Endothelial cell of umbilical vein (primary cell): ENCODE data around the gene ATP2B2. TPM values are rescaled to one million over a fixed set of nuclear protein-coding genes. Genes with fewer than 3 reads are reported as not detected.

Source experiments
- BruUV-seq: library from RNA; stranded (reverse); fragments of 400-500 nt; replicated peaks from 2 replicates; lab custom pipeline; 2021; lab: Mats Ljungman, UMichigan
- CTCF ChIA-PET: fragments of 300-600, 350-600 bp; sonication (Branson Sonifier 250); formaldehyde crosslinking; loops from one replicate; lab custom pipeline; 2021; ENCODE audit warnings: antibody characterized with exemption, inconsistent platforms; lab: Charles Lee
- POLR2A ChIA-PET: fragments of 300-600, 350-600 bp; sonication (Branson Sonifier 250); formaldehyde crosslinking; loops from one replicate; lab custom pipeline; 2021; ENCODE audit warnings: antibody characterized with exemption, inconsistent platforms; lab: Charles Lee
- DNase-seq: peaks from one replicate; pipeline ENCODE4 v3.0.0-alpha.2; 2011; ENCODE audit warnings: low read depth, low spot score
- FAIRE-seq: peaks from 2 replicates; lab custom pipeline; 2011; peaks lifted over from hg19 to GRCh38; lab: Jason Lieb, UNC
- H2AFZ ChIP-seq: 2 replicates; pipeline ENCODE4 v1.6.0; 2012; ENCODE audit warnings: low read depth, low read length, control low read depth, inconsistent platforms
- H3K27ac ChIP-seq: 2 replicates; pipeline ENCODE4 v1.5.1; 2011; ENCODE audit warnings: low read depth, mild to moderate bottlenecking, control low read depth, low read length, moderate library complexity; ENCODE audit not compliant: insufficient read depth
- H3K27me3 ChIP-seq, 2 experiments: 2 replicates each; pipeline versions ENCODE4 v1.6.0 to v1.6.1; 2011; ENCODE audit warnings: low read length in 2 of 2, mixed read lengths in 1 of 2; ENCODE audit not compliant: control insufficient read depth in 2 of 2, insufficient read depth in 2 of 2
- H3K36me3 ChIP-seq, 2 experiments: 2 replicates in 1 of 2; 3 replicates in 1 of 2; pipeline ENCODE4 v1.5.1; 2011; ENCODE audit warnings: low read length in 2 of 2, mild to moderate bottlenecking in 1 of 2, moderate library complexity in 1 of 2; ENCODE audit not compliant: control insufficient read depth in 2 of 2, insufficient read depth in 2 of 2; ENCODE audit errors: extremely low read depth in 1 of 2
- H3K4me1 ChIP-seq: 3 replicates; pipeline ENCODE4 v1.5.1; 2011; ENCODE audit warnings: mild to moderate bottlenecking, low read length; ENCODE audit not compliant: control insufficient read depth, insufficient read depth; ENCODE audit errors: extremely low read depth
- H3K4me2 ChIP-seq: 2 replicates; pipeline ENCODE4 v1.6.1; 2011; ENCODE audit warnings: low read length, control low read depth, mixed read lengths; ENCODE audit not compliant: insufficient read depth
- H3K4me3 ChIP-seq, 3 experiments: fragments of 200-600 bp in 1 of 3; sonication (generic), shearing (Covaris generic) in 1 of 3; replicated peaks in 1 of 3; 2 replicates each; pipeline ENCODE4 v1.5.1; 2011 to 2016; ENCODE audit warnings: control low read depth in 3 of 3, low read length in 3 of 3, mild to moderate bottlenecking in 2 of 3, inconsistent platforms in 1 of 3, low read depth in 1 of 3, moderate library complexity in 1 of 3; ENCODE audit not compliant: insufficient read depth in 1 of 3
- H3K79me2 ChIP-seq: 2 replicates; pipeline ENCODE4 v1.6.0; 2012; ENCODE audit warnings: low read length, inconsistent platforms; ENCODE audit not compliant: control insufficient read depth, insufficient read depth
- H3K9ac ChIP-seq: replicated peaks from 2 replicates; pipeline ENCODE3; 2011; ENCODE audit warnings: low read length, control low read depth; ENCODE audit not compliant: insufficient read depth; ENCODE audit errors: extremely low read depth
- H3K9me1 ChIP-seq: replicated peaks from 3 replicates; pipeline ENCODE4 v1.6.0; 2011; ENCODE audit warnings: mild to moderate bottlenecking, low read length; ENCODE audit not compliant: control insufficient read depth, insufficient read depth; ENCODE audit errors: extremely low read depth
- H3K9me3 ChIP-seq: replicated peaks from 2 replicates; pipeline ENCODE4 v1.5.1; 2012; ENCODE audit warnings: low read length, inconsistent platforms; ENCODE audit not compliant: control insufficient read depth, insufficient read depth
- H4K20me1 ChIP-seq: replicated peaks from 2 replicates; pipeline ENCODE3; 2011; ENCODE audit warnings: mild to moderate bottlenecking, low read length; ENCODE audit not compliant: control insufficient read depth, insufficient read depth; ENCODE audit errors: extremely low read depth
- CTCF ChIP-seq, 2 donors: IDR thresholded peaks; 1 replicate in 1 of 2; 2 replicates in 1 of 2; pipeline ENCODE4 v1.5.1; 2011; ENCODE audit warnings: low read length in 2 of 2, mild to moderate bottlenecking in 2 of 2, moderate library complexity in 2 of 2, control low read depth in 1 of 2, inconsistent platforms in 1 of 2, low read depth in 1 of 2; ENCODE audit not compliant: insufficient read depth in 1 of 2; ENCODE audit errors: extremely low read depth in 1 of 2
- EZH2 ChIP-seq: IDR thresholded peaks from 2 replicates; pipeline ENCODE4 v1.6.1; 2012; ENCODE audit warnings: borderline replicate concordance, low read depth, mild to moderate bottlenecking, moderate library complexity, low read length, inconsistent platforms; ENCODE audit not compliant: severe bottlenecking
- FOS ChIP-seq: IDR thresholded peaks from 2 replicates; pipeline ENCODE4 v1.6.1; 2011; ENCODE audit warnings: mild to moderate bottlenecking, low read length, moderate library complexity, borderline replicate concordance; ENCODE audit not compliant: insufficient read depth
- GATA2 ChIP-seq: IDR thresholded peaks from 2 replicates; pipeline ENCODE4 v1.7.0; 2011; ENCODE audit warnings: low read depth, mild to moderate bottlenecking, moderate library complexity, mixed read lengths, low read length; ENCODE audit not compliant: insufficient read length, insufficient read depth
- JUN ChIP-seq: IDR thresholded peaks from 2 replicates; pipeline ENCODE4 v1.6.1; 2011; ENCODE audit warnings: borderline replicate concordance, low read depth; ENCODE audit not compliant: insufficient read length, insufficient read depth
- MAX ChIP-seq: IDR thresholded peaks from 2 replicates; pipeline ENCODE4 v1.6.1; 2011; ENCODE audit not compliant: insufficient read depth, insufficient read length
- MYC ChIP-seq: IDR thresholded peaks from one replicate; pipeline ENCODE4 v1.6.1; 2011; ENCODE audit warnings: mild to moderate bottlenecking, low read depth, low read length
- POLR2A ChIP-seq: IDR thresholded peaks from 2 replicates; pipeline ENCODE4 v1.6.1; 2012; ENCODE audit warnings: low read depth, mild to moderate bottlenecking, control low read depth, low read length
- POLR2AphosphoS5 ChIP-seq: IDR thresholded peaks from 2 replicates; pipeline ENCODE4 v1.6.1; 2012; ENCODE audit warnings: low read depth, mild to moderate bottlenecking, control low read depth, low read length, moderate library complexity; ENCODE audit not compliant: insufficient read depth
- dilution Hi-C: fragments of 300-500 bp; cut with MboI; formaldehyde crosslinking; loops from one replicate; pipeline ENCODE4 v1.15.0; 2019; ENCODE audit warnings: low sequenced_read_pairs; ENCODE audit not compliant: extremely low pct_ligation_motif_present
- intact Hi-C: fragments of 100-400 bp; cut with micrococcal nuclease; formaldehyde crosslinking; loops from one replicate; pipeline ENCODE4 v1.10.0; 2022
- polyA plus RNA-seq, 4 experiments: library from polyadenylated mRNA; depleted of rRNA in 3 of 4; stranded (reverse) in 3 of 4; unstranded in 1 of 4; fragments of >200 nt; gene quantifications; 2 replicates each; pipeline versions ENCODE4 v1.2.1 to v1.2.3, GENCODE V29; 2011 to 2012; ENCODE audit warnings: missing spikeins in 1 of 4
- total RNA-seq: library from RNA; stranded (reverse); gene quantifications from 2 replicates; pipeline ENCODE4 v1.2.3, GENCODE V29; 2021

Gene ATP2B2
- total and polyA plus RNA-seq, 2 donors (not counting 3 experiments of a cell fraction or from before 2014, with no cell fraction given), result not detected

- TF ChIP-seq GATA2 (no peak), POLR2A (no peak), FOS (peak; percentile 76)
- Histone ChIP-seq H3K36me3 (no peaks in the 10 kb centered on the region), H3K9me1 (no peaks in the 10 kb centered on the region), H3K27me3 (no peaks in the 10 kb centered on the region), H3K9ac (no peak overlapping the region), H4K20me1 (no peaks in the 10 kb centered on the region), H3K4me1 (no peaks in the 10 kb centered on the region), H3K27ac (no peak overlapping the region), H2AFZ (no peak overlapping the region), H3K4me3 (no peak overlapping the region), H3K4me2 (no peak overlapping the region), H3K79me2 (no peaks in the 10 kb centered on the region), H3K9me3 (no peaks in the 10 kb centered on the region)
- intact Hi-C loops, result loop anchor here (2.0 kb wide), 1 partner anchor 38 kb away; no protein-coding TSS in a partner anchor
- ChIA-PET CTCF (interaction anchor here (0.7 to 2.3 kb wide), 12 partner anchors 8 to 693 kb away, joined by 3 to 13 read pairs (median 4); no protein-coding TSS in a partner anchor), POLR2A (no interaction called here)
- dilution Hi-C loops, result no loop called here
- no TSS peak for BruUV-seq
- FAIRE-seq (peak; percentile 89), DNase-seq (peak; percentile 63)
Observed at GRCh38 chr3:10366651-10367101, 138.7 kb downstream of the ATP2B2 start.

- H3K9ac ChIP-seq, result no peak overlapping the region
- no peak overlapping the region for H3K4me2 ChIP-seq
- H3K9me3 ChIP-seq, result no peaks in the 10 kb centered on the region
- BruUV-seq, result no TSS peak
- ChIA-PET POLR2A (no interaction called here), CTCF (interaction anchor here (1.2 to 2.3 kb wide), 4 partner anchors 8 to 694 kb away, joined by 3 to 13 read pairs (median 6); no protein-coding TSS in a partner anchor)
- H3K27ac ChIP-seq, result no peak overlapping the region
- FAIRE-seq (no peak), DNase-seq (no peak)
- no peaks in the 10 kb centered on the region for H4K20me1 ChIP-seq
- H2AFZ ChIP-seq, result no peak overlapping the region
- no peaks in the 10 kb centered on the region for H3K79me2 ChIP-seq
- H3K4me1 ChIP-seq, result no peaks in the 10 kb centered on the region
- no peaks in the 10 kb centered on the region for H3K27me3 ChIP-seq
- dilution Hi-C loops (no loop called here), intact Hi-C loops (loop anchor here (2.0 kb wide), 1 partner anchor 39 kb away; no protein-coding TSS in a partner anchor)
- TF ChIP-seq POLR2A (no peak), MAX (no peak), EZH2 (no peak), POLR2AphosphoS5 (no peak), MYC (no peak), CTCF (IDR thresholded peaks at IDR 0.05; ENCODE audit: extremely low read depth in 1 of 2, insufficient read depth in 1 of 2, low read depth in 1 of 2, low read length in 2 of 2) (no peak), GATA2 (no peak), JUN (no peak), FOS (no peak)
- H3K36me3 ChIP-seq, result no peaks in the 10 kb centered on the region
- H3K4me3 ChIP-seq, result no peak overlapping the region
- H3K9me1 ChIP-seq, result no peaks in the 10 kb centered on the region
Observed at GRCh38 chr3:10365791-10366190, 139.6 kb downstream of the ATP2B2 start.
